Nucleus accumbens (tissue), 56 donors: ENCODE results near the gene NUDT15.

Experiments used
- DNase-seq, 56 donors: peaks; one replicate each; lab custom pipeline; 2025; lab: John Stamatoyannopoulos, UW

The NUDT15 gene

GRCh38 chr13:48094781-48095502 is 57.4 kb downstream of the NUDT15 start, which contains the start of gene MED4:
Gene MED4, minus strand, starts transcription at chr13:48095104. Its CDS starts 26 bp downstream, at chr13:48095078.
- peak; percentile 8 to 98 (median 91) for DNase-seq

GRCh38 chr13:48096670-48097069 is 59.1 kb downstream of the NUDT15 start:
- DNase-seq = no peak
